Loucy (cell line): ENCODE results near the gene CRYBA1.

Experiments used
- H2AFZ ChIP-seq: fragments of 200-600 bp; sonication (generic); 2 replicates; pipeline ENCODE4 v1.6.0; 2016; ENCODE audit warnings: antibody characterized with exemption, mild to moderate bottlenecking, low read length, moderate library complexity
- H3F3A ChIP-seq: fragments of 200-600 bp; 2 replicates; pipeline ENCODE4 v1.6.0; 2016; ENCODE audit warnings: antibody characterized with exemption, low read depth, mild to moderate bottlenecking
- H3K27me3 ChIP-seq: fragments of 200-600 bp; sonication (generic); 2 replicates; pipeline ENCODE4 v1.6.1; 2014; ENCODE audit warnings: low read length, mild to moderate bottlenecking; ENCODE audit not compliant: insufficient read depth, poor library complexity, severe bottlenecking
- H3K36me3 ChIP-seq: fragments of 200-600 bp; sonication (generic); 2 replicates; pipeline ENCODE4 v1.6.1; 2016; ENCODE audit warnings: low read length; ENCODE audit not compliant: insufficient read depth
- H3K4me1 ChIP-seq: fragments of 200-600 bp; sonication (generic); 2 replicates; pipeline ENCODE4 v1.5.1; 2014; ENCODE audit warnings: low read length, mild to moderate bottlenecking; ENCODE audit not compliant: insufficient read depth, poor library complexity, severe bottlenecking
- H3K4me2 ChIP-seq: fragments of 200-600 bp; sonication (generic); 2 replicates; pipeline ENCODE4 v1.6.0; 2014; ENCODE audit warnings: antibody characterized with exemption, low read length, low read depth, mild to moderate bottlenecking; ENCODE audit not compliant: poor library complexity, severe bottlenecking
- H3K4me3 ChIP-seq: fragments of 200-600 bp; sonication (generic); 2 replicates; pipeline ENCODE4 v1.5.1; 2014; ENCODE audit warnings: low read length, mild to moderate bottlenecking, mixed read lengths; ENCODE audit not compliant: poor library complexity, severe bottlenecking
- H3K79me2 ChIP-seq: fragments of 200-600 bp; sonication (generic); 2 replicates; pipeline ENCODE4 v1.6.1; 2014; ENCODE audit warnings: low read length; ENCODE audit not compliant: insufficient read depth
- H3K9ac ChIP-seq: fragments of 200-600 bp; sonication (generic); 2 replicates; pipeline ENCODE4 v1.6.0; 2014; ENCODE audit warnings: mild to moderate bottlenecking, low read depth, low read length, moderate library complexity; ENCODE audit not compliant: poor library complexity, severe bottlenecking
- H3K9me2 ChIP-seq: fragments of 200-600 bp; sonication (generic); replicated peaks from 2 replicates; pipeline ENCODE4 v1.6.1; 2016; ENCODE audit warnings: low read depth, low read length, mixed read lengths
- H3K9me3 ChIP-seq: fragments of 200-600 bp; sonication (generic); 2 replicates; pipeline ENCODE4 v1.6.1; 2014; ENCODE audit warnings: mild to moderate bottlenecking, antibody characterized with exemption, low read length, low read depth; ENCODE audit not compliant: insufficient read depth
- H4K20me1 ChIP-seq: fragments of 200-600 bp; sonication (generic); 2 replicates; pipeline ENCODE4 v1.6.0; 2014; ENCODE audit warnings: antibody characterized with exemption, low read length, mild to moderate bottlenecking; ENCODE audit not compliant: insufficient read depth, poor library complexity, severe bottlenecking
- CTCF ChIP-seq: fragments of 200-600 bp; sonication (generic); conservative IDR thresholded peaks from 2 replicates; pipeline ENCODE4 v1.5.1; 2014; ENCODE audit warnings: mild to moderate bottlenecking, antibody characterized with exemption, low read length
- EZH2phosphoT487 ChIP-seq: fragments of 200-600 bp; IDR thresholded peaks from 2 replicates; pipeline ENCODE4 v1.6.1; 2018; ENCODE audit warnings: antibody characterized with exemption, mild to moderate bottlenecking, moderate library complexity, borderline replicate concordance

CRYBA1 gene

GRCh38 chr17:29303386-29303785, 56.7 kb downstream of the CRYBA1 start:
- no peaks in the 10 kb centered on the region for H3F3A ChIP-seq
- H3K9ac ChIP-seq = no peak overlapping the region
- H4K20me1 ChIP-seq = no peaks in the 10 kb centered on the region
- TF ChIP-seq EZH2phosphoT487 (no peak), CTCF (no peak)
- no peaks in the 10 kb centered on the region for H3K9me3 ChIP-seq
- no peaks in the 10 kb centered on the region for H3K4me1 ChIP-seq
- no peak overlapping the region for H3K4me3 ChIP-seq
- H3K9me2 ChIP-seq = no peaks in the 10 kb centered on the region
- no peak overlapping the region for H3K4me2 ChIP-seq
- no peaks in the 10 kb centered on the region for H3K79me2 ChIP-seq
- H3K36me3 ChIP-seq = no peaks in the 10 kb centered on the region
- H3K27me3 ChIP-seq = no peaks in the 10 kb centered on the region
- no peak overlapping the region for H2AFZ ChIP-seq
